GM23338 (cell line): Measurements from ENCODE around the gene UGT1A3. TPM values are rescaled to one million over a fixed set of nuclear protein-coding genes. Genes with fewer than 3 reads are reported as not detected.

Experiments used
- ATAC-seq: fragments of 200-7000 bp; cut with Tn5 transposase; 3 replicates; pipeline ENCODE4 v1.9.1; 2020
- DNase-seq: peaks from one replicate; pipeline ENCODE4 v3.0.0-alpha.2; 2015; ENCODE audit warnings: low spot score
- H2AFZ ChIP-seq: fragments of 200-600 bp; sonication (generic); 2 replicates; pipeline ENCODE4 v1.8.0; 2016; ENCODE audit warnings: antibody characterized with exemption, mild to moderate bottlenecking, moderate library complexity
- H3F3A ChIP-seq: fragments of 200-600 bp; sonication (generic); replicated peaks from 2 replicates; pipeline ENCODE4 v1.8.0; 2017; ENCODE audit warnings: antibody characterized with exemption, mixed run types, low read depth
- H3K27ac ChIP-seq: fragments of 200-600 bp; sonication (generic); 2 replicates; pipeline ENCODE4 v1.6.1; 2016; ENCODE audit warnings: low read depth
- H3K27me3 ChIP-seq: fragments of 200-600 bp; sonication (generic); 2 replicates; pipeline ENCODE4 v1.8.0; 2016; ENCODE audit warnings: mild to moderate bottlenecking, mixed run types, moderate library complexity; ENCODE audit not compliant: insufficient read depth
- H3K36me3 ChIP-seq: fragments of 200-600 bp; sonication (generic); 2 replicates; pipeline ENCODE4 v1.8.0; 2016; ENCODE audit warnings: mild to moderate bottlenecking; ENCODE audit not compliant: insufficient read depth
- H3K4me1 ChIP-seq: fragments of 200-600 bp; sonication (generic); 2 replicates; pipeline ENCODE4 v1.8.0; 2016; ENCODE audit warnings: mild to moderate bottlenecking, moderate library complexity; ENCODE audit not compliant: insufficient read depth
- H3K4me2 ChIP-seq: fragments of 200-600 bp; sonication (generic); 2 replicates; pipeline ENCODE4 v1.7.1; 2017; ENCODE audit warnings: mixed run types
- H3K4me3 ChIP-seq: fragments of 200-600 bp; sonication (generic); 2 replicates; pipeline ENCODE4 v1.6.1; 2016; ENCODE audit warnings: mixed run types
- H3K79me2 ChIP-seq: fragments of 200-600 bp; sonication (generic); replicated peaks from 2 replicates; pipeline ENCODE4 v1.8.0; 2017; ENCODE audit warnings: mild to moderate bottlenecking; ENCODE audit not compliant: insufficient read depth
- H3K9me2 ChIP-seq: fragments of 200-600 bp; sonication (generic); 2 replicates; pipeline ENCODE4 v1.8.0; 2017; ENCODE audit not compliant: insufficient read depth
- H4K20me1 ChIP-seq: fragments of 200-600 bp; sonication (generic); replicated peaks from 2 replicates; pipeline ENCODE4 v1.8.0; 2017; ENCODE audit warnings: mild to moderate bottlenecking; ENCODE audit not compliant: insufficient read depth
- H3K27ac Mint-ChIP-seq: 2 replicates; pipeline ENCODE4 v1.8.0; 2020; ENCODE audit warnings: inconsistent platforms, mild to moderate bottlenecking, moderate library complexity, mixed read lengths
- H3K27me3 Mint-ChIP-seq: 3 replicates; pipeline ENCODE4 v1.8.0; 2022; ENCODE audit warnings: low read depth, mild to moderate bottlenecking, moderate library complexity, mixed read lengths, inconsistent platforms; ENCODE audit not compliant: insufficient read depth, poor library complexity
- H3K36me3 Mint-ChIP-seq: 3 replicates; pipeline ENCODE4 v1.8.0; 2021; ENCODE audit warnings: low read depth, mild to moderate bottlenecking, inconsistent platforms, moderate library complexity, mixed read lengths
- H3K4me1 Mint-ChIP-seq: 3 replicates; pipeline ENCODE4 v1.8.0; 2020; ENCODE audit warnings: mild to moderate bottlenecking, inconsistent platforms, mixed read lengths
- H3K4me3 Mint-ChIP-seq: 3 replicates; pipeline ENCODE4 v1.8.0; 2021; ENCODE audit warnings: moderate library complexity, mild to moderate bottlenecking, inconsistent platforms, mixed read lengths
- H3K9me3 Mint-ChIP-seq: 3 replicates; pipeline ENCODE4 v1.8.0; 2020; ENCODE audit warnings: moderate library complexity, mild to moderate bottlenecking, inconsistent platforms, mixed read lengths
- CREB1 ChIP-seq: fragments of 250-450 bp; sonication (Bioruptor Pico); IDR thresholded peaks from 2 replicates; pipeline ENCODE4 v1.5.0; 2020; ENCODE audit warnings: low read depth, mild to moderate bottlenecking, moderate library complexity
- CTCF ChIP-seq, 2 experiments: fragments of 200-600 bp in 1 of 2; sonication (generic) in 1 of 2; conservative IDR thresholded peaks; 2 replicates each; pipeline versions ENCODE4 v1.5.1 to v1.6.1; 2016 to 2017; ENCODE audit warnings: antibody characterized with exemption in 2 of 2, low read depth in 2 of 2, mild to moderate bottlenecking in 2 of 2, moderate library complexity in 1 of 2
- ETS1 ChIP-seq: IDR thresholded peaks from 2 replicates; pipeline ENCODE4 v1.6.1; 2016; ENCODE audit warnings: antibody characterized with exemption
- EZH2 ChIP-seq: fragments of 200-600 bp; sonication (generic); IDR thresholded peaks from one replicate; pipeline ENCODE4 v1.8.0; 2017; ENCODE audit warnings: antibody characterized with exemption, mild to moderate bottlenecking, low read depth; ENCODE audit not compliant: unreplicated experiment
- NANOG ChIP-seq: IDR thresholded peaks from 2 replicates; pipeline ENCODE4 v1.6.1; 2016; ENCODE audit warnings: antibody characterized with exemption, borderline replicate concordance
- STAT1 ChIP-seq: IDR thresholded peaks from one replicate; pipeline ENCODE4 v1.6.1; 2016; ENCODE audit warnings: antibody characterized with exemption; ENCODE audit not compliant: unreplicated experiment
- ZNF114 ChIP-seq: fragments of 250-450 bp; sonication (Bioruptor Pico); IDR thresholded peaks from 2 replicates; pipeline ENCODE4 v1.5.0; 2020; ENCODE audit warnings: mild to moderate bottlenecking, moderate library complexity
- polyA plus RNA-seq: library from polyadenylated mRNA; unstranded; fragments of >200 nt; fragmentation: Nextera tagmentation; extraction: Ambion mirVana; gene quantifications from 2 replicates; pipeline ENCODE4 v1.2.1, GENCODE V29; 2016
- total RNA-seq: library from RNA; depleted of rRNA; stranded (reverse); fragments of >200 nt; shearing (Covaris generic); gene quantifications from 2 replicates; pipeline ENCODE4 v1.2.3, GENCODE V29; 2014
- TF ChIP-seq, protein P1 (sequence below): IDR thresholded peaks from one replicate; pipeline ENCODE4 v1.6.1; 2018; ENCODE audit warnings: antibody characterized with exemption; ENCODE audit not compliant: unreplicated experiment

The UGT1A3 gene
- total and polyA plus RNA-seq, 2 experiments from 2014 or later: not detected

DNA sequence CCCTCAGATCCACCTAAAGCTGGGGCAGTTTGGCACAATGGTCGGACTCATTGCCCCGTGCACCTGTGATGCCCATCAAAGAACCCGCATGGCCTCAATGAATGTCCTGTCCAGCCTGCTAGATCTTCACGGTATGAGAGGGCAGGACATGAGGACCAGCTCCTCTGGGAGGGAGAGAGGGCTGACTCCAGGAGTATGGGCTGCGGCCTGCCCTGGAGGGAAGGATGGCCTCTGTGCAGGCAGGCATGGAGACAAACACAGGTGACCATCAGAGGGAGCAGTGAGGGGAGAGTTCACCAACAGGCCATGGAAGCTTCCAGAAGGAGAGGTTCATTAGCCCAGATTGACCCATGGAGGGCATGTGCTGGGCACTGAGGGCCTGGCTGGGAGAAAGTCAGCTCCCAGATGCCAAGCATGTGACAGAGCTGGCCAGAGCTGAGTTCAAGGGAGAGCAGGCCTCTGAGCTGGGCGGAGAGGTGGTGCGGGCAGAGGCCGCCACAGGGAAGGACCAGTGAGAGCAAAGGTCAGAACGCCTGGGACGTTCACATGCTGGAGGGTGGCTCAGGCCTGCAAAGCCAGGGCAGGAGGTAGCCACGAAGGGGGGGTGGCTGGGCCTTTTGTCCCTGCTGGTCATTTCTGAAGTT lies 89.3 kb downstream of the UGT1A3 start:
- TF ChIP-seq CREB1 (CRISPR knock-in tag) (no peak), NANOG (no peak), CTCF (conservative IDR thresholded peaks at IDR 0.05; ENCODE audit: low read depth in 2 of 2) (no peak), STAT1 (no peak), ZNF114 (CRISPR knock-in tag) (no peak), ETS1 (no peak), EZH2 (no peak)
- TF ChIP-seq, protein P1, sequence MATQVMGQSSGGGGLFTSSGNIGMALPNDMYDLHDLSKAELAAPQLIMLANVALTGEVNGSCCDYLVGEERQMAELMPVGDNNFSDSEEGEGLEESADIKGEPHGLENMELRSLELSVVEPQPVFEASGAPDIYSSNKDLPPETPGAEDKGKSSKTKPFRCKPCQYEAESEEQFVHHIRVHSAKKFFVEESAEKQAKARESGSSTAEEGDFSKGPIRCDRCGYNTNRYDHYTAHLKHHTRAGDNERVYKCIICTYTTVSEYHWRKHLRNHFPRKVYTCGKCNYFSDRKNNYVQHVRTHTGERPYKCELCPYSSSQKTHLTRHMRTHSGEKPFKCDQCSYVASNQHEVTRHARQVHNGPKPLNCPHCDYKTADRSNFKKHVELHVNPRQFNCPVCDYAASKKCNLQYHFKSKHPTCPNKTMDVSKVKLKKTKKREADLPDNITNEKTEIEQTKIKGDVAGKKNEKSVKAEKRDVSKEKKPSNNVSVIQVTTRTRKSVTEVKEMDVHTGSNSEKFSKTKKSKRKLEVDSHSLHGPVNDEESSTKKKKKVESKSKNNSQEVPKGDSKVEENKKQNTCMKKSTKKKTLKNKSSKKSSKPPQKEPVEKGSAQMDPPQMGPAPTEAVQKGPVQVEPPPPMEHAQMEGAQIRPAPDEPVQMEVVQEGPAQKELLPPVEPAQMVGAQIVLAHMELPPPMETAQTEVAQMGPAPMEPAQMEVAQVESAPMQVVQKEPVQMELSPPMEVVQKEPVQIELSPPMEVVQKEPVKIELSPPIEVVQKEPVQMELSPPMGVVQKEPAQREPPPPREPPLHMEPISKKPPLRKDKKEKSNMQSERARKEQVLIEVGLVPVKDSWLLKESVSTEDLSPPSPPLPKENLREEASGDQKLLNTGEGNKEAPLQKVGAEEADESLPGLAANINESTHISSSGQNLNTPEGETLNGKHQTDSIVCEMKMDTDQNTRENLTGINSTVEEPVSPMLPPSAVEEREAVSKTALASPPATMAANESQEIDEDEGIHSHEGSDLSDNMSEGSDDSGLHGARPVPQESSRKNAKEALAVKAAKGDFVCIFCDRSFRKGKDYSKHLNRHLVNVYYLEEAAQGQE: no peak
- DNase-seq (no peak), ATAC-seq (no peak)
- no peaks in the 10 kb centered on the region for H4K20me1 ChIP-seq
- H3K4me3 Mint-ChIP-seq: no peak overlapping the region
- no peaks in the 10 kb centered on the region for H3F3A ChIP-seq
- no peak overlapping the region for H2AFZ ChIP-seq
- H3K27me3 ChIP-seq: no peaks in the 10 kb centered on the region
- no peaks in the 10 kb centered on the region for H3K4me1 ChIP-seq
- no peaks in the 10 kb centered on the region for H3K36me3 ChIP-seq
- H3K4me3 ChIP-seq: no peak overlapping the region
- no peaks in the 10 kb centered on the region for H3K36me3 Mint-ChIP-seq
- H3K27me3 Mint-ChIP-seq: peaks cover 14% of the 10 kb centered on the region
- H3K27ac Mint-ChIP-seq: no peak overlapping the region
- H3K9me3 Mint-ChIP-seq: no peaks in the 10 kb centered on the region
- no peak overlapping the region for H3K4me2 ChIP-seq
- H3K27ac ChIP-seq: no peak overlapping the region
- no peaks in the 10 kb centered on the region for H3K79me2 ChIP-seq
- peaks cover 6% of the 10 kb centered on the region; the same call in 1 of the 2 replicates for H3K9me2 ChIP-seq
- H3K4me1 Mint-ChIP-seq: no peaks in the 10 kb centered on the region; the same call in 2 of the 3 replicates
